Activated CD8-positive, alpha-beta memory T cell treated with anti-CD3 and anti-CD28 coated beads for 4 hours (primary cell): ENCODE results near the gene PTTG1IP.

Experiments used
- DNase-seq, 2 donors: peaks; one replicate each; pipeline ENCODE4 v3.0.0-alpha.2; 2020; ENCODE audit warnings: low read depth in 2 of 2

PTTG1IP gene

DNA sequence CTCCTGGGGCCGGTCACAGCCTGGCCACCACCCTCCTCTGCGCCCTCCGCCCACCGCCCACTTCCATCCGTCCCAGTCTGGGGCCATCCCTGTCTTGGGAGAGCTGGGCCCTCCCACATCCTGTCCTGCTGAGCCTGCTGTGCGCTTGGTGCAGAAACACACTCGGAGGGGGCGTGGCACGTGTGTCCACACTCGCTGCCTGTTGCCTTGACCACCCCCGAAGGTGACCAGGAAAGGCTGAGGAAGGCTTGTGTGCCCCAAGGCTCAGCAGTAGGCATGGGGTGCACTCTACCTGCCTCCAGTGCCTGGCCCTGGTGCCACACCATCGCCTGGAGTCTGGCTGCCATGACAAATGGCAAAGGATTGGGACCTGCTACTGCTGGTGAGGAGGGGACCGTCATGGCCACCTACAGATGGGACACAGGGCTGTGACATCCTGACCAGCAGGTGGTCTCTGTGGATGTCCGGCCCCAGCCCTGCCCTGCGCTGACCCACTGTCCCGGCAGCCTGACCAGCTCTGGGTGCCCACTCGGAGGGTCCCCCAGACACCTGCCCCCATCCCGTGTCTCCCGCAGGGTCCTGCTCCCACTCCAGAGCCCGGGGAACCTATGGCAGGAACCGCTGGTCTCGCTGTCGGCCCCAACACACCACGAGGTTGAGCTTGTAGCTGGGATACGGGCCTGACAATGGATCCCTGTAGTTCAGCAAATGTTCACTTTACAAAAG is 23.2 kb upstream of the PTTG1IP start:
- no peak for DNase-seq

DNA sequence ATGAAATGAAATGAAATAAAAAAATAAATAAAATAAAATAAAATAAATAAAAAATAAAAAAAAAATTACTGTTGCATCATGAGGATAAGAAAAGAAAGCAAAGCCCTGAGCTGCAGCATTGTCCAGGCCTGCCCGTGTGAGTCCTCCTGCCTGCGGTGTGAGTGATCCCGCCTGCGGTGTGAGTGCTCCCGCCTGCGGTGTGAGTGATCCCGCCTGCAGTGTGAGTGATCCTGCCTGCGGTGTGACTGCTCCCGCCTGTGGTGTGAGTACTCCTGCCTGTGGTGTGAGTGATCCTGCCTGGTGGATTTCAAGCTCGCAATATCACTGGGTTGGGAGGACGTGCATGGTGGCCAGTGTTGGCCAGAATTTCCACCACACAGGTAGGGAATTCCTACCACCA is 22.4 kb upstream of the PTTG1IP start:
- no peak for DNase-seq

DNA sequence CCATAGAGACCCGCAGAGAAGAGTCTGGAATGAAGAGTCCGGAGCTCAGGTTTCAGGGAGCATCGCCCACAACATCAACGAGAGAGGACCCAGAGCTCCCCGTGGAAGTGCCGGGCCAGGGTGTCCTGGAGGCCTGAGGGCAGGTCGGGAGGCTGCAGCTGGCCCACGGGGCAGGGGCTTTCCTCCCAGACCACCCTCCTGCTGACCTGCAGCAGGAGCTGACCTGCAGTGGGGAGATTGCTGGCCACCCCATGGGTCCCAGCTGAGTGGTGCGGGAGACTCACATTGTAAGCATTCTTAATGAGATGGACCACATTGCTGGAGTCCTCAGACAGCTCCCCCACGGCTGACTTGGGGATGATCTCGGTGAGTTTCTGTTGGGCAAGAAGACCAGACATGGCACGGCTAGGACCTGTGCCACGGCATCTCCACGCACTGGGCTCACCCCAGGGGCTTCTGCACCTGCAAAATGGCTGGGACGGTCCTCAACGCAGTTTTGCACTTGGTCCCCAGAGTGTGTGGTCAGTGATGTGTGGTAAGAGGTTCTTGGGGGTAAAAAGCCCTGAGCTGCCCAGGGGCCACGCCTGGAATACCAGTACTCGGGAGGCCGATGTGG is 21.3 kb upstream of the PTTG1IP start:
- no peak for DNase-seq

DNA sequence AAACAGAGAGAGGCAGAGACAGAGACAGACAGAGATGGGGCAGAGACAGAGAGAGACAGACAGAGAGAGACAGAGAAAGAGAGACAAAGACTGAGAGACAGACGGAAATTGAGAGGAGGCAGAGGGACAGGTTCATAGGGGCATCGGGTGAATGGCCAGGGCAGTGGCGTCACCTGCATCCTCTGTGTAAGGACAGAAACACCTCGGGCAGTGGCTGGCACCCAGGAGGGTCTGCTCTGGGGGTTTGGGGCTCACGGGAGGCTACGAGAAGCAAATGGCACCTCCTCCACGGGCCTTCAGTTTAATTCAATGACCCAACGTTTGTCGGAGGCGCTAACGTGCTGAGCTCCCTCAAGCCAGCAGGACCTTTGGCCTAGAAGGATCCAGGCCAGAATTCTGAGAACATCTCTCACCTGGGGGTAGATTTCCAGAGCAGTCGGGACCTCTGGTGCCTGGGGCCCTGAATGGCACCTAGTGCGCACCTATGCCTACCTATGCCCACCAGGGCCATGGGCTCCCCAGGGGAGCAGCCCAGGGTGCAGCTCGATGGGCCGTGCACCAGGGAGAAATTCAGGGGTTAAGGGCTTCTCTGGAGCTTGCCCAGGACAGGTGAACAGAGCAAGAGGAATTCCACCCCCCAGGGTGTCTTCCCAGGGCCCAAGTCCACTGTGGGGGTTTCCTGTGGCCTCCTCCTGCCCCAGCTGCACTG is 20.6 kb upstream of the PTTG1IP start:
- no peak for DNase-seq

DNA sequence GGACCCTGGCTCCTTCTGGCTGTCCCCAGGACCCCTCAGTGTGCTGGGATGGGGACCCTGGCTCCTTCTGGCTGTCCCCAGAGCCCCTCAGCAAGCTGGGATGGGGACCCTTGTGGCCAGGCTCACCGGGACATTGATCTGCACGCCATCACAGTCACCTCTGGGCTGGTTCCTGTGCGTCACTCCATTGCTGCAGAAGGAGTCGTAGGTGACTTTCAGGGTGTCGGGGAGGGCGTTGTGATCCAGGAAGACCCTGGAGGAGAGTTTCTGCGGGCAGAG is 19.7 kb upstream of the PTTG1IP start:
- DNase-seq: no peak

DNA sequence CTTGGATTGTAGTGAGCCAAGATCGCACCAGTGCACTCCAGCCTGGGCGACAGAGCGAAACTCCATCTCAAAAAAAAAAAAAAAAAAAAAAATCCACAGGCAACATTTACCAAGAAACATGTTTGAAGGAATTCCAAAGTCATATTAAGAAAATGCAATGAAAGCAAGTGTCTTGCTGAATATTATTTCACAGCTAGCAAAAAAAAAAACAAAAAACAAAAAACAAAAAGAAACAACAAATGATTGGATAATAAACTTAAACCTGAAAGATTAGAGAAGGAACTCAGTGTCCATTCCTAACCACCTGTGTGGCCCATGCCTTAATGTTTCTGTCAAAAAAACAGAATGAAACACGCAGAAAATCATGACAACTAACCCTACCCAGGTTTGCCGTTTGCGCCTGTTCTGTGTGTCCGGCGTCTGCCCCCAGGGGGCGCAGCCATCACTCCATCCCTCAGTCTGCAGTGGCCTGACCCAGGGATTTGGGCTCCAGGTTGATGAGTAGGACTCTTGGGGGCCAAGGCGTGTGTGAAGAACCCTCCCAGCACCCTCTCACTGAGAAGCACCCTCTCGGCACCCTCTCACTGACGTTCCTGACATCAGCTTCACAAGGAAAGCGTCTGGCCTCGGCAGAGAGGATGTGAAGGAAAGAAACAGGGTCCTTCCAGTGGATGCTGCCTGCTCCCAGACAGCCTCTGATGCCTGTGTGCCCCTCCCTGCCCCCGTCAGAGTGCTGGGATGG is 19.2 kb upstream of the PTTG1IP start:
- peak; percentile 57 to 63 for DNase-seq

DNA sequence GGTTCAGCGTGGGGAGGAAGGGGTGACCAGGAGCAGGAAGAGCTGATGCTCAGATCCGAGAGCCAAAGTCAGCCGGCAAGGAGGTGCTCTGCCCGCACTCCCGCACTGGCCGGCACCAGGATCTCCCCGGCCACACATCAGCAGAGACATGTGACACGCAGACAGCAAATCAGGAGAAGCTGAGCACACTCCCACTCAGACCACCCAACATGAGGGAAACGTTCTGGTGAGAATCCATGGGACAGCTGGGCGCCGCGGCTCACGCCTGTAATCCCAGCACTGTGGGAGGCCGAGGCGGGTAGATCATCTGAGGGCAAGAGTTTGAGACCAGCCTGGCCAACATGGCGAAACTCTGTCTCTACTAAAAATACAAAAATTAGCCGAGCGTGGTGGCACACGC is 18.6 kb upstream of the PTTG1IP start:
- no peak for DNase-seq

DNA sequence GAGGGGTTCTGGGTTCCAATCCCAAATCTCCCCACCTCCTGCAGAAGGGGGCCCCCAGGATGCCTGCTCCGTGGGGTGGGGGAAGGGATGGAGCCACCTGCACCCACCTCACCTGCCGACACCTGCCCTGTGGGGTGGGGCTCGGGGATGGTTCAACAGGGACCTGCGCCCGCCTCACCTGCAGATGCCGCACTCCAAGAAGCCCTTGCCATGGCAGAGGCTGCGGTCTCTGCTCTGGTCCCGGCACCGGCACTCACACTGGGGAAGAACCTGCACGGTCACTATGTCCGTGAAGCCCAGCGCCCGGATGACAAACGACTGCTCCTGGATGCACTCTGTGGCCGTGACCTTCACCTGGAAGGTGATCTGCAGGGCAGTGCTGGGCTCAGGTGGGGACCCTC is 18.1 kb upstream of the PTTG1IP start:
- DNase-seq: no peak

DNA sequence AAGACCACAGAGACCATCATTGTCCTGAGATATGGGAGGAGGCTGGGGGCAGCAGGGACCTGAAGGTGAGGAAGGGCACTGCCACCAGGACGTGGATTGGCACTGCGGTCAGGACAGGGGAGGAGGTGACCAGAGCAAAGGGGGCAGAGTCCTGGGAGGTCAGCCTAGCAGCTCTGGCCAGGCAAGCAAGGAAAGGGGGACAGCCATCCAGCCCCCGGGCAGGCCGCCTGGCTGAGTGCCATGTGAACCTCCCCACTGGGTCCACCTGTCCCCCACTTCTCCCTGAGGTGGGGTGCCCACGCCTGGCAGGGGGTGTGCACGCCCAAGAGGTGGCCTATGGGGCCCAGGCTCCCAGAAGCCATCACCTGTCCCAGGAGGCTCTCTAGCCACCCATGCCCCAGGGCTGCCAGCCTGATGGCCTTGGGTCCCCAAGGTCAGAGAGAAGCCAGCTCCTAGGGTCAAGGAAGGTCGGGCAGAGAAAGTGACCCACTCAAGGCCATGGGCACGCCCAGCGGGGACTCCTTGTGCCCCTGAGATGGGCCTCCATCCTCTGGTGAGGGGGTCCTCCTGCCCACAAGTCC is 17.6 kb upstream of the PTTG1IP start:
- no peak for DNase-seq

DNA sequence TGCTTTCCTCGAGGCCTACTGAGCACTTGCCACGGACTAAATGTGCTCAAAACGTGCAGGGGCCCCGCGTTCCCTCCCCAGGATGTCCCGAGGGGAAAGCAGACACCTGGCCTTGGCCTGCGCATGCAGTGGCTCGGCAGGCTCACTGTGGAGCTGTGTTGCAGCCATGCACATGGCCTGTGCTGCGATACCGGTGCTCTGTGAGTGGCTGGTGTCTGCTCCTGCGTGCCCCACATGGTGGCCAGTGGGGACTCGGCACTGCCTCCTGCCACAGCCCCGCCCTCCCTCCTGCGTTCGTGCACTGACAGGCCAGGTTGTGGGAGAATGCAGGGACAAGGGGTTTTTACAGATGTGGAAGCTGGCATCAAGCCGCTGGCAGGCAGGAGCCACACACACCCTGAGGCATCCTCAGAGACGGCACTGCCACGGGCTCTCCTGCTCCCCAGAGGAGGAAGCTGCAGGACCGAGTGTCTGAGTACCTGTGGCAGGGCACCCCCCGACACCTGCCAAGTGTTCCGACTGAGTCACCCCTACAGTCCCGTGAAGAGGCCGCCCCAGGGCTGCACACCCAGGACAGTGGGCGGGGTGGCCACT is 16.9 kb upstream of the PTTG1IP start:
- DNase-seq: no peak

DNA sequence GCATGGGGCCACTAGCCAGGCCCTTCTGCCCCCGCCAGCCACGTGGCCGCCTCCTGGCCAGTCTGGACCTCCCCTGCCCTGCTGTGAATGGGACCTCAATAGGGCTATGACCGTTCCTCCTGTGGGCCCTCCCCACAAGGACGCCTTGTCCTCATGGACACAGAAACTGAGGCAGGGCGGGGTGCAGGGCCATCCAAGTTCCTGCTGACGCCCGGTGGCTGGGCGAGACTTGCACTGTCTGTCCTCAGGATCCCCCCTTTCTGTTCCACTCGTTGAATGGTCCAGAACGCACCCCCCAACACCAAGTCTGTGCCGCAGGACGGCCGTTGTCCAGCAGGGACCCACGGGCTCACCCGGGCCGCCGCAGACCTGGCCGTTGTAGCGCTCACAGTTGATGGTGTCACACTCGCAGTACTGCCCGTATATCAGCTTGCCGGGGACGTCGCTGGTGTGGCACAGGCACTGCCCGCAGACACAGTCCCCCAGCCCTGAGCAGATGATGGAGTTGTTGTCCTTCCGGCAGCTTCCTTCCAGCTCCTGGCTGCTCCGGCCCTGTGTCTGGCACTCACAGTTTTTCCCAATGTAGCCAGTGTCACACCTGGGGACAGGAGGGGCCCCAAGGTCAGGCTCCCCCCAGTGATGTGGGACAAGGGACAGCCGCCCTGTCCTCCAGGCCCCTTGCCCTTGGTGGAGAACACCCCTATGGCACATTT is 16.3 kb upstream of the PTTG1IP start:
- no peak for DNase-seq

DNA sequence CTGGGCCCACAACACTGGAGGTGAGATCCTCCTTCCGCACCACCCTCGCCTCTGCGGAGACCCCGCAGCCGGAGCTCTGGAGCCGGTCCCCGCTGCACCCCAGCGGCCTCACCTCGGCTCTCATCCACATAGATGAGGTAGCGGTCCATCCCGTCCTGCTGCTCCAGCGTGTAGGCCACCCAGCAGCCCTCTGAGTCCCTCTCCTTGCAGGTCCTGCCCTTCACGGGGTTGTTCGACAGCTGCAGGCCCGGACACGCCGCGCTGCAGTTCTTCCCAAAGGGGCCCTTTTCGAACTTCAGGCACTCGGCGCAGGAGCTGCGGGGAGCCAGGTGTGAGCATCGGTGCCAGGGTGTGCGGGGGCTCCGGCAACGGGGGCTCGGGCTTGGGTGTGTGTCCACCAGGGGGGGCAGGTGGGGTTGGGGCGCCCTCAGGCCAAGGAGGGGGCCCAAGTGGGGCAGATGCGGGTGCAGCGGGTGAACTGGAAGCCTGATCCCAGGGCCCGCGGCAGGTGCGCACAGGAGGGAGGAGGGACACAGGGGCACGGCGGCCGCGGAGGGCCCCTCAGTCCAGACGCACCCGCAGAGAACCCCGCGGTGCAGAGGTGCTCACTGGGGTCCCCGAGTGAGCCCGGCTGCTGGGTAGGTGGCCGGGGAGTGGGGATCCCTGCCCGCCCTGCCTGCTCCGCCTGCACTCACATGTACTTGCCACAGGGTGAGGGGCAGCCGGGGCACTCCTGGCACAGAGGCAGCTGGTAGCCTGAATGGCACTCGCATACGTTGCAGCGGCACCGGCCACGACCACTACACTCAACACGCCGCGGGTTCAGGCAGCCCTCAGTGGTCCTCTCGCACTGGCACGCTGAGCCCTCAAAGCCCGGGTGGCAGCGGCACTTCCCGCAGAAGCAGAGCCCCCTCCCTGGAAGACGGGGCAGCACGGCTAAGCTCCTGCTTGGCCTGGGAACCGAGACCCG is 15.4 kb upstream of the PTTG1IP start:
- no peak for DNase-seq

DNA sequence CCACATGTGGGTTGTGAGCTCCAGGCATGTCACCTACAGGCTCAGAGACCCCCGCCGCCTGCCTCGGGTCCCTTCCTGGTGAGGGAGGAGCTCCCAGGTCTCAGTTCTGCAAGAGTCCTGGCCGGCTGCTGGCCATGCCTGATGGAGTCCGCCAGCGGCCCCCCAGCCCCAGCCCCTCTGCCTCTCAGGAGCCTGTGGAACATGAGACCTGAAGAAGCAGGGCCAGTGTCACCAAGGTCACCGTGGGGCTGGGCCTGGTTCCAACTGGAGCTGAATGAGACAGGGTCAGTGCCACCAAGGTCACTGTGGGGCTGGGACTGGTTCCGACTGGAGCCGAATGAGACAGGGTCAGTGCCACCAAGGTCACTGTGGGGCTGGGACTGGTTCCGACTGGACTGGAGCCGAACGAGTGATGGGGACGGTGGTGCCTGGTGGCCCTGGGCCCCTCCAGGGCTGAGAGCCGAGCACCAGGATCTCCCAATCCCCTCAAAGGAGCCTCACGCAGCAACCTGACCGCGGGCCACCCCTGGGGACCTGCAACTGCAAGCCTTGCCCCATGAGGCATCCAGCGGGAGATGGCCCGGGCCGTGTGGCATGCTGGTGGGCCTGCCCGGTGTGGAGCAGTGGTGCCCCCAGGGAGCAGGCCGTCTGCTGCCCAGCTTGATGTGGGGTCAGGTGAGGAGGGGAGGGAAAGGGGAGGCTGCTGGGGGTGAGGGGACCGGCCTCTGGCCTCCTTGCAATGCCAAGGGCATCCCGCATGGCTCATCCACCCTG is 14.5 kb upstream of the PTTG1IP start:
- DNase-seq: no peak

DNA sequence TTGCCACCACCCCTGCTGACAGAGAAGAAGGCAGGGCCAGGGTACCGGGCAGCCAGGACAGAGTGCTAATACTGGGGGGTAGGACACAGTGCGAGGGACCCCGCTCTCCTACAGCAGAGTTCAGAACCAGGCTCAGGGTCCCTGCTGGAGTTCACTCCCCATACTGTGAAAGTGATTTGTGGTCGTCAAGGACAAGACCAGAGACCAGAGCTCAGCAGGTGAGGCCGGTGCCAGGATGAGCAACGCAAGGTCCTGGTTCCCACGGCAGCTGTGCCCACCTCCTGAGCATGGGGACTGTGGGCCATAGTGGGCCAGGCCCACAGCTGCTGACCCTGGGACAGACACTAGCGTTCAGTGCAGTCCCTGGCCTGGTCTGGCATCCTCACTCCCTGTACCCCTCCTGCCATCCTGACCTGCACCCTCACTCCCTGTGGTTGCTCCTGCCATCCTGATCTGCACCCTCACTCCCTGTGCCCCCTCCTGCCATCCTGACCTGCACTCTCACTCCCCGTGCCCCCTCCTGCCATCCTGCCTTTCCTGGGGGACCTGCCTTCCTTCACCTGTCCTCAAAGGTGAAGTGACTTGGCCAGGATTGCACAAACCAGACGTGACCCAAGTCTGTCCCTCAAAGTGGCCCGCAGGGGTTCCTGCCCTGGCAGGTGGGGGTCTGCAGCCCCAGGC is 13.8 kb upstream of the PTTG1IP start:
- no peak for DNase-seq

DNA sequence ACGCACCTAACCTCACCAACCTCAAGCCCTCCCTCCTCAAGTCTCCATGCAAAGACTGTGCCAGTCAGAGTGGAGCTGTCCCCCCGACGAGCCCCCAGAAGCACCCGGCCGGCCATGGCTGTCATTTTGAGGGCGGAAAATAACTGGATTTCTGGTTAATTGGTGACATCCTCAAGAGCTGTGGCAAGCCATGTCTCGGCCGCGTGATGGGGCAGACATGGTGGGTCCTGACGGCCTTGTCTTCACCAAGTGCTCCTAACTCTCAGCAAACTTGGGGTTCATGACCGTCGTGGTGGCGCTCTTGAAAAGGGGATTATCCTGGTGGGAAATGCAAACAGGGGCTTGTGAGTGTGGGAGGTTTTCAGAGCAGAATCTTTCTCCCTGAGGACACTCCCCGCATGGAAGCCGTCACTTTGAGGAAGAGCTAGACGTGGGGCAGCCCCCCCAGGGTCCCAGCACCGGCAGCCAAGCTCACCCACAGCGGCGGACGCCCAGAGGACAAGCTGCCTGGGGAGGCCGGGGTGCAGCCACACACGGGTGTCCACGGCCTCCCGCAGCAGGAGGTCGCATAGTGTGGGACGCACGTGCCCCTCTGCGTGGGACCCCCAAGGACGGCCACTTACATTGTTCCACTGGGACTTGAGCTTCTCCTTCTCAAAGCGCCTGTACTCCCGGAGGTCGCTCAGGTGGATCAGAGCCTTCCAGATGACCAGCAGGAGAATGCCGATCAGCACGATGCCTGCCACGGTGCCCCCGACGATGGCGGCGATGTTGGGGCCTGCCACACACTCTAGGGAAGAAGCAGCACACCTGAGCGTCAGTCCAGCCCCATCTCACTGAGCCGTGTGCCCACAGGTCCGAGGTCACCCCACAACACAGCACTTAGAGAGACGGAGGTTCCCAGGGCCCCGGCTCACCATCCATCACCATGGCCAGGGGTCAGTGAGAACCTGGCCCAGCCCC is 12.9 kb upstream of the PTTG1IP start:
- DNase-seq: no peak

DNA sequence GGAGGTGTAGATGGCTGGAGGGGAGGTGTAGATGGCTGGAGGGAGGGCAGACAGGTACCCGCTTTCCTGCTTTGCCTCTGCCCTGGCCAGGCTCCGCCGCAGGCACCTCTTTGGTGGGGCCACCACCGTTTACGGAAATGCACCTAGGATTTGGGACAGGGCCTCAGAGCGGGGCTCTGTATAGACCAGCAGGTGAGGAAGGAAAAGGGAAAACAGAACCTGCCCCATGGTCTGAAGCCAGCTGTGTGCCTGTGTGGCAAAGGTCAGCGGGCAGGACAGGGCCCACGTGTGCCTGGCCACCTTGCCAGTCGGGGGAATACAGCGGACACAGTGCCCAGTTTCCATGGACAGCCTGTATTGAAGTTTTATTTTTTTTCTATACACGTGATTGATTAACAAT is 12.1 kb upstream of the PTTG1IP start:
- DNase-seq: no peak

DNA sequence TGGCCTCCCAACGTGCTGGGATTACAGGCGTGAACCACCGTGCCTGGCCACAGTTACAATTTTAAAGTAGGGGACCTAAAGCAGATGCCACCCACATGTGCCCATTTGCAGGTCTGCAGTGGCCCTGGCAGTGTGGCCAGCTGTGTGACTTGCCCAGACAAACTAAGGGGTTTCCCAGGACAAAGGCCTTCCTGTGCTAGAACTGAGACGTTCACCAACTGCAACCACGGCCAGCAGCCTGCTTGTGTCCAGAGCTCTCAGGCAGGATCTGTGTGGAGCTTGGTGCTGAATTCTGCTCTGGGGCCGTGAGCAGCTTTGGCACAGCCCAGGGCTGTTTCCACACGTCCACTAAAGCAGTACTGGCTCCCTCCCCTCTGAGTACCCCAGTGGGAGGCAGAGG is 10.6 kb upstream of the PTTG1IP start:
- no peak for DNase-seq

DNA sequence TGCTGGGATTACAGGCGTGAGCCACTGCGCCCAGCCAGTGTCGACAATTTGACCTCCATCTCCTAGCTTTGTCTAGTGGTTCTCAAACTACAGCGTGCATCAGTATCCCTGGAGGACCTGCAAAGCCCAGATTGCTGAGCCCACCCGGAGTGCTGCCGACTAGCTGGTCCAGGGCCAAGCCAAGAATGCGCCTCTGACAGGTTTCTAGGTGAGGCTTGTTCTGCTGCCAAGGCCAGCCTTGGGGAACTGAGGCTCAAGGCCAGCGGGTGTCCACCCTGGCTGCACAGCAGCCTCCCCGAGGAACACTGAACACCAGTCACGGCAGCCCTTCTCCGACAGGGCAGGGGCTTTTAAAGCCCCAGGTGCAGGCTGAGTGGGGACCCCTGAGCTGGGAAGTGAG is 9.8 kb upstream of the PTTG1IP start:
- DNase-seq: no peak
